HG02884 (cell line): ENCODE results near the gene NUBPL.
"Not testable (repeated sequence)": the region's sequence is repeated elsewhere in the genome, so short reads cannot be mapped to it uniquely, and the experiment has no call there.

Experiments used
- ATAC-seq: cut with Tn5 transposase; IDR thresholded peaks from one replicate; pipeline ENCODE4 v1.9.1; 2021; ENCODE audit warnings: mild to moderate bottlenecking, moderate library complexity; ENCODE audit not compliant: unreplicated experiment

Gene NUBPL

DNA sequence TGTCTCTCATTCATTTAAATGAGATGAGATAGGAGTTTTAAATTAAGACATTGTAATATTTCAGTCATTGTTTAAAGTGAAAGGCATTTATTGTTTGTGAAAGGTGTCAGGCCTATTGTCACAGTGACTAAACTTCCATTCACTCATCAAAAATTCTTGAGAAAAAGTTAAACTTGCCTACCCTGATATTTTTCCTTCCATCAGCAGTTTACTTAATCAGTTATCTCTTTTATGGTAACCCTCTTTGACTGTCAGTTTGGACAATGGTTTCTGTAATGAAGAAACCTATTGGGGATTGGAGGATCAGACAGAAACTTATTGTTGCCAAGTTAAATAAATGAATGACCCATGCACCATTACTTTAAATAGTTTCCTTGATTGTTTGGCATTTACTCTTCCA lies 241.6 kb downstream of the NUBPL start:
- ATAC-seq, result no peak

DNA sequence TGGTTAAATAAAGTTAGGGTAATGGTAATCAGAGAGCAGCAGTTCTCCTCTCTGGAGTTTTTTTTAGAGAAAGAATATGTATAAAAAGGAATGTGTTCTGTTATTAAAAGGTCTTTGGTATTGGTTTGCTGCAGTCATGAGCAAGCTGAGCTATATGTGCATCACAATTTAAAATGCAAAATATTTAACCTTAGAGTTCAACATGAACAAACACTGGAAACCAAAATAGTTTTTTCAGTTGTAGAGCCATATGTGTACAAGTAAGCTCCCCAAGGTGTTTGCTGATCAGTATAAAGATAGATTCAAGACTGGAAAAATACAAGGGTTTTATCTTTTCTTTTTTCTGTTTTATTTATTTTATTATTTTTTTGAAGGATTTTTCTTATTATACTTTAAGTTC lies 245.0 kb downstream of the NUBPL start:
- ATAC-seq, result no peak

DNA sequence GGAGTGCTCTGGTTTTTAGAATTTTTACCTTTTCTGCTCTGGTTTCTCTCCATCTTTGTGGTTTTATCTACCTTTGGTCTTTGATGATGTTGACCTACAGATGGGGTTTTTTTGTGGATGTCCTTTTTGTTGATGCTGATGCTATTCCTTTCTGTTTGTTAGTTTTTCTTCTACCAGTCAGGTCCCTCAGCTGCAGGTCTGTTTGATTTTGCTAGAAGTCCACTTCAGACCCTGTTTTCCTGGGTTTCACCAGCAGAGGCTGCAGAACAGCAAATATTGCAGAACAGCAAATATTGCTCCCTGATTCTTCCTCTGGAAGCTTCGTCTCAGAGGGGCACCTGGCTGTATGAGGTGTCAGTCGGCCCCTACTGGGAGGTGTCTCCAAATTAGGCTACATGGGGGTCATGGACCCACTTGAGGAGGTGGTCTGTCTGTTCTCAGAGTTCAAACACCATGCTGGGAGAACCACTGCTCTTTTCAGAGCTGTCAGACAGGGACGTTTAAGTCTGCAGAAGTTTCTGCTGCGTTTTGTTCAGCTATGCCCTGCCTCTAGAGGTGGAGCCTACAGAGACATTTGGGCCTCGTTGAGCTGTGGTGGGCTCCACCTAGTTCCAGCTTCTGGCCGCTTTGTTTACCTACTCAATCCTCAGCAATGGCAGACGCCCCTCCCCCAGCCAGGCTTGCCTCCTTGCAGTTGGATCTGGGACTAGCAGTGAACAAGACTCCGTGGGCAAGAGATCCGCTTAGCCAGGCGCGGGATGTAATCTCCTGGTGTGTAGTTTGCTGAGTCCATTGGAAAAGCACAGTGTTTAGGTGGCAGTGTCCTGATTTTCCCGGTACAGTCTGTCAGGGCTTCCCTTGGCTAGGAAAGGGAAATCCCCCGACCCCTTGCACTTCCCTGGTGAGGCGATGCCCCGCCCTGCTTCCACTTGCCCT lies 250.8 kb downstream of the NUBPL start:
- ATAC-seq, result not testable (repeated sequence)

DNA sequence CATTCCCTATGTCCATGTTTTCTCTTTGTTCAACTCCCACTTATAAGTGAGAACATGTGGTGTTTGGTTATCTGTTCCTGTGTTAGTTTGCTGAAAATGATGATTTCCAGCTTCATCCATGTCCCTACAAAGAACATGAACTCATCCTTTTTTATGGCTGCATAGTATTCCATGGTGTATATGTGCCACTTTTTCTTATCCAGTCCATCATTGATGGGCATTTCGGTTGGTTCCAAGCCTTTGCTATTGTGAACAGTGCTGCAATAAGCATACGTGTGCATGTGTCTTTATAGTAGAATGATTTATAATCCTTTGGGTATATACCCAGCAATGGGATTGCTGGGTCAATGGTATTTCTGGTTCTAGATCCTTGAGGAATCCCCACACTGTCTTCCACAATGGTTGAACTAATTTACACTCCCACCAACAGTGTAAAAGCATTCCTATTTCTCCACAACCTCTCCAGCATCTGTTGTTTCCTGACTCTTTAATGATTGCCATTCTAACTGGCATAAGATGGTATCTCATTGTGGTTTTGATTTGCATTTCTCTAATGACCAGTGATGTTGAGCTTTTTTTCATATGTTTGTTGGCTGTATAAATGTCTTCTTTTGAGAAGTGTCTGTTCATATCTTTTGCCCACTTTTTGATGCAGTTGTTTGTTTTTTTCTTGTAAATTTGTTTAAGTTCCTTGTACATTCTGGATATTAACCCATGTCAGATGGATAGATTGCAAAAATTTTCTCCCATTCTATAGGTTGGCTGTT lies 252.7 kb downstream of the NUBPL start:
- not testable (repeated sequence) for ATAC-seq

DNA sequence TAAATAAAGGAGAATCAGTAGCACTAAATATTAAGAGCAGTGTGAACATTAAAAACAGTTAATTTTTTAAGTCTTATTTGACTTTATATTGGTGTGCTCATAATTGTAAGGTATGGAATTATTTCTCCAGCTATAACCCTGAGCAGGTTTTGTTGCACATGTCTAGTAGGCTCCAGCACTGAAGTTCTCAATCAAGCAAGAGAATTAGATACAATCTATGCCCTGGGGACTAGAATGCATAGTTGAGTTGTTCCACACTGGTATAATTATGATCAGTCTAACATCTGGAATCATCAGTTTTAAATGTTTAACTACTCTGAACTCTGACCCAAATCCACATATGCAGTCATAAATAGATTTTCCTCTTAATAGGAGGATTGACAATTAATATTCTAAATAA lies 258.1 kb downstream of the NUBPL start:
- ATAC-seq, result no peak

DNA sequence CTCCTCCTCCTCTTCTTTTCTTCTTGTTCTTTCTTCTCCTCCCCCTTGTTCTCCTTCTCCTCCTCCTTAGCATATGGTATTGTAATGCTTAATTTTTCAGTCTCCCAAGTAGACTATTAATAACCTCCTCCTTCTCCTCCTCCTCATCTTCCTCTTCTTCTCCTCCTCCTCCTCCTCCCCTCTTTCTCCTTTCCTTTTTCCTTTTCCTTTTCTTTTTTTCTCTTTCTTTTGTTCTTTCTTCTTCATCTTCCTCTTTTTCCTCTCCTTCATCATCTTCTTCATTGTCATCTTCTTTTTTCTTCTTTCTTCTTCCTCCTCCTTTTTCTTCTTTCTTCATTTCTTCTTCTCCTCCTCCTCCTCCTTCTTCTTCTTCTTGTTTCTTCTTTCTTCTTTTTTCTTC lies 264.3 kb downstream of the NUBPL start:
- no peak for ATAC-seq

DNA sequence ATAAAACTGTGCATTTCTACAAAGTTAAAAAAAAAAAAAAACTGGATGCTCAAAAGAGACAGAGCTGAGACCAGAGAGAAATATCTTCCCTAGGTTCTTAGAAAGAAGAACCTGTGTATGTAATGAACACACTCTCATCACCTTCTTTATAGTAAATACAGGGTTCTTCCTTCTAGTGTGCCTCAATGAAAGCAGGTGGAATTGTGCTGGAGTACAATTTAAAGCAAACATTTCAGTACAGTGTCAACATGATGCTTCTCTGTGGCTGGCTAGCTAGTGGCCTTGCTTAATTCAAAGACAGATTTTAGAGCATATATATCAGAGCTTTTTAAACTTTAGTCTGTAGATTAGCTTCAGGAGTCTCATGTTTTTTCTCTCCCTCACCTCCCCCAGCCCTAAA lies 266.1 kb downstream of the NUBPL start:
- no peak for ATAC-seq

DNA sequence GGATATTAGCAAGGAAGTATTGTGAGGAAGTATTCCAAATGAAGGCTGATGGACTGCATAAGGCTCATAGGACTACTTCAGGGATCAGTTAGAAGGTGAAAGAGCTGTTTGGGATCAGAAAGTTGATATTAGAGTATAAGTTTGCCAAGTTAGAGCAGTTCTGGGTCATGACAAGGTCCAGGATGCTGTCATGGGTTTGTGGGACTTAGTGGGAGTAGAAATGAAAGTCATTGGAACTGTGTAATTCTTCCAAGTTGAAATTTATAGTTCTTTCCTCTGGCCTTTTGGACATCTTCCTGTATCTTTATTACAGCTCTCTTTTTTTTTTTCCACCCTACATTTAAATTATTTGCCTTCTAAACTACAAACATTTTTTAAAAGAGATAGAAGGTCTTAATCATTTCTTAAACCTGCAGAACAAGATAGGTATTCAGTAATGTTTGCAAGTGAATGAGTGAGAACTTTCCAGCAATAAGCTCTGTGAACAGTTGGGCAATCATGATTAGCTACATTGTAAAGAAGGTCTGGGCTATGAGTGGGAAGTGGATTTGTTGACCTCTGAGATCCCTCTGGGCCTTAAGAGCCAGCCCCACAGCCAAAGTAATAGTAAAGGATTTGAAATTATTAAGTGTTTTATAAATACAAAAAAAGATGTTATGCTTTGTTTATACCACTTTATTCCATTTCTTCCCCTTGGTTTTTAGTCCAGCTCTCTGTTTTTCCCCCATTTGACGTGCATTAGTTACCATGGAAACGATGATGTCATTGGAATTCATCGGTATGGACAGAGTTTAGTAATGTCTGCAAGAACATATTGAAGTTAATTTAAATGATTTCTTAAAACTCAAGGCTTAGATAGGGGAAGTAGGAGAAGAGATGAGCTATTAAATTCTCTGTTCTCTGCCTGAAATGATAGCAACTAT lies 268.0 kb downstream of the NUBPL start:
- ATAC-seq, result no peak

DNA sequence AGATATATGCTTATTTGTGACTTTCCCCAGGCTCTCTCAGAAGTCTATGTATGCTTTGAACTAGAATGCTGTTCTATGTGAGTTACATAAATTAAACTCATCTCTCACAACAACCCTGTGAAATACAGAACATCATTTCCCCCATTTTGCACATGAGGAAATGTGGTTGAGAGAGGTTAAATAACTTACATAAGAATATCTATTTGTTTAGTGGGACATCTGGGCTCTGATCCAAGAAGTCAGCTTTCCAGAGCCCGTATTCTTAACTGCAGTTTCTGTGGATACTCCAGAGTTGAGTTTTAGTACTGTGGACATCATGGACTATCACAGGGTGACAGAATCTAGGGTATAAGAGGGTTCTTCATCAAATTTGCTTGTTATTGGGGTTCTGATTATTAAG lies 273.4 kb downstream of the NUBPL start:
- ATAC-seq, result no peak

DNA sequence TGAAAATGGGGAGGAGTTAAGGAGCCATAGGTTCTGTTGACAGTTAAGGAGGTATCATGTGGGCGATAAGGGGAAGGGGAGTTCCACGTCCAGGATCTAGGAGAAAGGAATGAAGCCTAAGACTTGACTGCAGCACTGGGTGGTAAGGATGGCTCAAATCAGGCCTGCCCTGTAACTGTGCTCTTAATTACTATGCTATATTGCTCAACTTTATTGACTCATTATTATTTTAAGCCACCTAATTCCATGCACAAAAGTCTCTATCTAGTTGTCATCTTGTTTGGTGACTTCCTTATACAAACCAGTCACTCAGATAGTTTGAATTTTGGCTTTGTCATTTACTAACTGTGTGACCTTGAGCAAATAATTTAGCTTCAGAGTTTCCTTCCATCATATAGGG lies 273.8 kb downstream of the NUBPL start:
- no peak for ATAC-seq

DNA sequence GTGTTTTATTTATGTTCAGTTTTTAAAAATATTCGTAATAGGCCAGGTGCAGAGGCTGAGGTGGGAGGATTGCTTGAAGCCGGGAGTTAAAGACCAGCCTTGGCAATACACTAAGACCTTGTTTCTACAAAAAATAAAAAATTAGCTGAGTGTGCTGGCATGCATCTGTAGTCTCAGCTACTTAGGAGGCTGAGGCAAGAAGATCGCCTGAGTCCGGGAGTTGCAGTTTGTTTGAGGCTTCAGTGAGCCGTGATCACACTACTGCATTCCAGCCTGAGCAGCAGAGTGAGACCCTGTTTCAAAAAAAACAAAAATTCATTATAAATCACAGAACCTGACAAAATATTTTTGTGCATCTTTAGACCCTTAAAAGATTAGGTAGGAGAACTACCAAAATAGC lies 275.8 kb downstream of the NUBPL start:
- no peak for ATAC-seq

DNA sequence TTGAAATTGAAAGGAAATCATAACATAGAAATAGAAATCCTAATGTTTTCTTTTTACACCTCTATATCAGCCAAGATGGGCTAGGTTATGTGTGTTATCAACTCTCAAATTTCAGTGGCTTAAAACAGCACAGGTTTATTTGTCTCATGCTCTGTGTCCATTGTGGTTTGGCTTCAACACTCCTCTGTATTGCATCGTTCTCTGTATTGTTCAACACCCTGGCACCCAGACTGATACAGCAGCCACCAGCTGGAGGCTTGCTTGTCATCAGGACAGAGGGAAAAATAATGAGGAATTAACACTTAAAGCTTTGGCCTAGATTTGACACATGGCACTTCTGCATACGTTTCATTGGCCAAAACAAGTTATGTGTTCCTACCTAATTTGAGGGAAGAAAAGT lies 281.7 kb downstream of the NUBPL start:
- peak; percentile 8 for ATAC-seq

DNA sequence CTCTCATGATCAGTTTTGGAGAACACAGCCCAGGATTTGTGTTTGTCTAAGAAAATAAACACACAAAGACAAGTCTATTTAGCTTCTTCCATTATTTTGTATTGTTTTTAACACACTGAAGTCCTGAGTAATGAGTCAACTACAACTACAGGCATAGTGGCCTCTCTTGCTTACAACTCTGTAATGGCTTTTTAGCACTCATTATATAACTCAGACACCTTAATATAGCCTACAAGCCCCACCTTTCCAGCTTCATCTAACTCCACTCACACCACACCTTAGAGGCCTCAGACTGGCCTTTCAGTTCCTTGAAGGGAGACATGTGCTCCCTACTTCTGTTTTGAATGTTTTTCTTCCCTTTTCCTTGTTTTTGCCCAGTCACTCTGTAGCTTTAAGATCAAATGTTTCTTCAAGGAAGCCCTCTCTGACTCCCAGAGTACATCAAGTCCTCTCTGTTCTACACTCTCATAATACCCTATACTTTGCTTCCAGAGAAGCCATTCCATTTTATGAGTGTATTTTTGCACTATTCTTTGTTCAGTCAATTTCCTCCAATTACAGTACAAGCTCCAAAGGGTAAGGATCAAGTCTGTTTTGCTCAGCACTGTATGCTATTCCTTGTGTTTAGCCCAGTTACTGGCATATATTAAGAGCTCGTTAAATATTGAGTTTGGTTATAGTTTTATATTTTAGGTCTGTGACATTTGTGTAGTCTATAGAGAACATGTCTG lies 282.3 kb downstream of the NUBPL start:
- peak; percentile 77 for ATAC-seq

DNA sequence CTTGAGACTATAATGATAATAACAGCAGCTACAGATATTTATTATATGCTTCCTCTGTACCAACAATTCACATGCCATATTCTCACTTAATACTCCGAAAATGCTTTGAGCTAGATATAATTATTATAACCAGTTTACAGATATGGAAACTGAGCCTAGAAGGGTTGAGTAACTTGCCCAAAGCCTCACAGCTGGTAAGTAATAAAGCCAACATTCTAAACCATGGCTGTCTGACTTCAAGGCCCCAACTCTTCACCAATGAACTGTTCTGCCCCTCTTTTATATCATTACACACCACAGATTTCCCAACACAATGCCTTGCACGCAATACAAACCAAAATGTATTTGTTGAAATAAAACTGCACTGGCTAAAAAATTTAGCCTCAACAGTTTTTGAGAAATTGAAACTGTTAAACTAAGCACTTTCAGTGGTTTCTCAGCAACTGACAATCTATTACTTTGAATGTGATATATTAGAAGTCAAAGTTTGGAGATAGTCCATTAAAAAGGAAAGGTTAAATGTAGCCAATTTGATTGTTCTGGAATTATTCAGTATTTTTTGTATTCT lies 293.4 kb downstream of the NUBPL start:
- no peak for ATAC-seq

DNA sequence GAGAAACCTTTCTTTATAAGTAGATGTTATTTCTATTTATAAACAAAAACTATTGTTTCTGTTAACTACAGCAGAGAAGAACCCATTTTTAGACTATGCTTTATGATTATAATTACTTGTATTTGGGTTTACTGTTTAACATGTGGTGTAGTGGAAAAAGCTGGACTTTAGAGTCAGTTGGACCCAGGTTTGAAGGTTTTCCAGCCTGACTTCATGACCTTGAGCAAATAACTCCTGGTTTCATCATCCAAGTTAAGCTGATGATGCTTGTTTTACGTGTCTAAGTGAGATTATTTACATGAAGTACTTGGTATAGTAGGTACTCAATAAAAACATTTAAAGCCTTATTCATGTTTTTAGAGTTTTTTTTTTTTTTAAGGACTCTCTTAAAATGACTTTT lies 294.1 kb downstream of the NUBPL start:
- ATAC-seq, result no peak

DNA sequence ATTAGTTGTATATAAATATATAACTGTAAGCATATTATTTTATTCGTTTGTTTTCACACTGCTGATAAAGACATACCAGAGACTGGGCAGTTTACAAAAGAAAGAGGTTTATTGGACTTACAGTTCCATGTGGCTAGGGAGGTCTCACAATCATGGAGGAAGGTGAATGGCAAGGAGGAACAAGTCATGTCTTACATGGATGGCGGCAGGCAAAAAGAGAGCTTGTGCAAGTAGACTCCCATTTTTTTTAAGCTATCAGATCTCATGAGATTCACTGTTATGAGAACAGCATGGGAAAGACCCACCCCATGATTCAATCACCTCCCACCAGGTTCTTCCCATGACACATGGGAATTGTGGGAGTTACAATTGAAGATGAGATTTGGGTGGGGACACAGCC lies 294.8 kb downstream of the NUBPL start:
- ATAC-seq, result not testable (repeated sequence)

DNA sequence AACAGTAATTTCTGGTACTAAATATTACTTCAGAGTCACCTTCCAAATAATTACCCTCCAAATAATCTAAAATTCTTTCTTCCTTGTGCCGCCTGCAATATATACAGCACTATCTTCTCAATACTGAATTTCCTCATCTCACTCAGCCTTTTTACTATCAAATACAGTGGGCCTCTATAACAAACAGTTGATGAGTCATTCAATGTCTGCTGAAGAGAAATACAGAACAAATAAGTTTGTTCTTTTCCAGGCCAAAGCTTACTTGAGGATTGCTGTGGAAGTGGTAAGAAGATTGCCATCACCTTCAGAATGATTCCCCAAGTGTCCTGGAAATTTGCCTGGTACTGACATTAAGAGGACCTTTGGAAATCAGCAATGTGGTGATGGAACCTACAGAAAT lies 297.7 kb downstream of the NUBPL start:
- ATAC-seq, result no peak

DNA sequence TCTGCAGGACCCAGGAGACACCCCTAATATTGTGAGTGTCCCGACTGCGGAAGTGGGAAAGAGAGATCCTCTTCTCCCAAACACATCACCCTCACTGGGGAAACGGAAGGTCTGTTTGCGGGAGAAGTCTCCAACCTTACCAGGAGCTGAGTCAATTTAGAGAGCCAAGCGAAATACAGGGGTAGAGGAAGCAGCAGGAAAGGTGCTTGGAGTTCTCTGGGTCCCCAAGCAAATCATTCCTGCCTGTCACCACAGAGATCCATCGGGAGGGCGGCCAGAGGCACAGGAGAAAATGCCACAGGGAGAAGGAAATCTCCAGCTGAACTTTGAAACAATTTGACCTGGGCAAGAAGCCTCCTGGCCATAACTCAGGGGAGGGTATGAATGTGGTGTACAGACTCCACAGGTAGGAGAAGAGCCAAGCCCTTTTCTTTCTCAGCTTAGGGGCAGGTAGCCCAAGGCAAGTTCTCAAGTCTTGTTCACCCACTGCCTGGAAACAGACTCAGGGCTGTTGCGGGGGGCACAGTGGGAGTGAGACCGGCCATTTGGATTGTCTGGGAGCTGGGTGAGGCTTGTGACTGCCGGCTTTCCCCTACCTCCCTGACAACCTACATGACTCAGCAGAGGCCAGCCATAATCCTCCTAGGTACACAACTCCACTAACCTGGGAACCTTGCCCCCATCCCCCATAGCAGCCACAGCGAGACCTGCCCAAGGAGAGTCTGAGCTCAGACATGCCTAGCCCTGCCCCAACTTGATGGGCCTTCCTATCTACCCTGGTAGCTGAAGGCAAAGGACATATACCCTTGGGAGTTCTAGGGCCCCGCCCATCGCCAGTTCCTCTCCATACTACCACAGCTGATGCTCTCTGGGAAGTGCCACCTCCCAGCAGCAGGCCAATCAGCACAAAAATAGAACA lies 304.0 kb downstream of the NUBPL start:
- ATAC-seq, result no peak

DNA sequence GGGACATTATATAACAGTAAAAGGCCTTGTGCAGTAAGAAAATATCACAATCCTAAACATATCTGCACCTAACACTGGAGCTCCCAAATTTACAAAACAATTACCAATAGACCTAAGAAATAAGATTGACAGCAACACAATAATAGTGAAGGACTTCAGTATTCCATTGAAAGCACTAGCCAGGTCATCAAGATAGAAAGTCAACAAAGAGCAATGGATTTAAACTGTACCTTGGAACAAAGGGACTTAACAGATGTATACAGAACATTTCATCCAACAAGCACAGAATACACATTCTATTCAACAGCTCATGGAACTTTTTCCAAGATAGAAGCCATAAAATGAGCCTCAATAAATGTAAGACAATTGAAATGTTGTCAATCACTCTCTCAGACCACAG lies 306.4 kb downstream of the NUBPL start:
- ATAC-seq, result no peak
